NB4 (cell line): Measurements from ENCODE around the gene PLAC8L1.
A peak's percentile ranks its signal among the peaks of the same experiment; 100 is the strongest.
"Not testable (repeated sequence)": the region's sequence is repeated elsewhere in the genome, so short reads cannot be mapped to it uniquely, and the experiment has no call there.

Source experiments
- DNase-seq: peaks from one replicate; pipeline ENCODE4 v3.0.0; 2010; ENCODE audit warnings: low read depth
- H3K4me3 ChIP-seq: one replicate; pipeline ENCODE4 v1.5.1; 2011; ENCODE audit warnings: mild to moderate bottlenecking, low read depth, low read length, moderate library complexity
- CTCF ChIP-seq: IDR thresholded peaks from one replicate; pipeline ENCODE4 v1.5.1; 2012; ENCODE audit warnings: low read depth, low read length
- MAX ChIP-seq: IDR thresholded peaks from 2 replicates; pipeline ENCODE4 v1.6.1; 2011; ENCODE audit warnings: low read depth, low read length
- MYC ChIP-seq: IDR thresholded peaks from 2 replicates; pipeline ENCODE4 v1.6.1; 2011; ENCODE audit warnings: low read depth, low read length
- POLR2A ChIP-seq: IDR thresholded peaks from 2 replicates; pipeline ENCODE4 v1.6.1; 2011; ENCODE audit warnings: mild to moderate bottlenecking; ENCODE audit not compliant: insufficient read length; ENCODE audit errors: extremely low read depth

The PLAC8L1 gene

GRCh38 chr5:146118322-146118721 lies 12.9 kb upstream of the PLAC8L1 start:
- no peak for TF ChIP-seq MYC
- no peak overlapping the region for H3K4me3 ChIP-seq
- no peak for DNase-seq

GRCh38 chr5:146117216-146117615 lies 11.8 kb upstream of the PLAC8L1 start:
- not testable (repeated sequence) for DNase-seq, H3K4me3 ChIP-seq

- H3K4me3 ChIP-seq: no peak overlapping the region
- no peak for DNase-seq
- no peak for TF ChIP-seq POLR2A
- no peak for TF ChIP-seq MYC
Observed at GRCh38 chr5:146116361-146116760, 11.0 kb upstream of the PLAC8L1 start.

GRCh38 chr5:146112476-146112875 lies 7.1 kb upstream of the PLAC8L1 start:
- H3K4me3 ChIP-seq: no peak overlapping the region
- TF ChIP-seq POLR2A (no peak), MYC (no peak), MAX (no peak), CTCF (no peak)
- DNase-seq: no peak

- no peak for DNase-seq
- no peak overlapping the region for H3K4me3 ChIP-seq
- TF ChIP-seq MYC (no peak), CTCF (no peak), POLR2A (no peak), MAX (no peak)
Observed at GRCh38 chr5:146111409-146111808, 6.0 kb upstream of the PLAC8L1 start.

GRCh38 chr5:146109379-146109778 lies 4.0 kb upstream of the PLAC8L1 start:
- H3K4me3 ChIP-seq: no peak overlapping the region
- TF ChIP-seq MYC (no peak), POLR2A (no peak), MAX (no peak), CTCF (no peak)
- peak; percentile 4 for DNase-seq

- not testable (repeated sequence) for H3K4me3 ChIP-seq, DNase-seq
Observed at GRCh38 chr5:146108870-146109269, 3.5 kb upstream of the PLAC8L1 start.

GRCh38 chr5:146107901-146108300 lies 2.5 kb upstream of the PLAC8L1 start:
- no peak for DNase-seq
- no peak overlapping the region for H3K4me3 ChIP-seq
- TF ChIP-seq MAX: no peak
- TF ChIP-seq CTCF: no peak
- TF ChIP-seq POLR2A: no peak
- TF ChIP-seq MYC: no peak
